ENCODE data around the gene BCAS4.
"Not testable (repeated sequence)": the region's sequence is repeated elsewhere in the genome, so short reads cannot be mapped to it uniquely, and the experiment has no call there.

The BCAS4 gene

GRCh38 chr20:50794846-50795634, at the start of gene BCAS4:
Gene BCAS4 (plus strand): TSS chr20:50795061. CDS start chr20:50795084, 23 bp downstream.
- peak; percentile 80 for DNase-seq (ENCODE audit: low spot score)

- DNase-seq (ENCODE audit: low spot score): no peak
Observed at GRCh38 chr20:50745634-50746137, 49.2 kb upstream of the BCAS4 start.

GRCh38 chr20:50746138-50746940, 48.5 kb upstream of the BCAS4 start:
- DNase-seq (ENCODE audit: low spot score): no peak

GRCh38 chr20:50747275-50747674, 47.6 kb upstream of the BCAS4 start:
- no peak for DNase-seq (ENCODE audit: low spot score)

GRCh38 chr20:50750145-50750671, 44.7 kb upstream of the BCAS4 start:
- no peak for DNase-seq (ENCODE audit: low spot score)

DNA sequence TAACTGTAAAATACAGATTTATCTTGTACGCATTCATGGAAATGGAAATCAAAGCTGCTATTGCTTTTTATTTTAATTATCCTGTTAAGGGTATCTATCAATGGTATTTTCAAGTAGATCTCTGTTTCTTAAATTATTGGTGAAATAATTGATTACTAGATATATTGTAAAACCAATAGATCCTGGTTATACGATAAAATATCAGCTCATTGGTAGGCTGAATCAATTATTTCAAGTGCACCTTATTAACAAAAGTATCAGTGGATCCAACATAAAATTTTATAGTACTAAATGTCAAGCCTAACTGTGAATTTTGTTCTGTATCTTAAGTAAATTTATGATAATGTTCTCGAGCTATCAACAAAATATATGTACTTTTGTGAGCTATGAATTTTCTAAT, 41.7 kb upstream of the BCAS4 start:
- DNase-seq (ENCODE audit: low spot score): no peak

GRCh38 chr20:50754420-50754819, 40.4 kb upstream of the BCAS4 start:
- DNase-seq (ENCODE audit: low spot score): no peak

GRCh38 chr20:50756447-50756846, 38.4 kb upstream of the BCAS4 start:
- DNase-seq (ENCODE audit: low spot score): no peak

DNA sequence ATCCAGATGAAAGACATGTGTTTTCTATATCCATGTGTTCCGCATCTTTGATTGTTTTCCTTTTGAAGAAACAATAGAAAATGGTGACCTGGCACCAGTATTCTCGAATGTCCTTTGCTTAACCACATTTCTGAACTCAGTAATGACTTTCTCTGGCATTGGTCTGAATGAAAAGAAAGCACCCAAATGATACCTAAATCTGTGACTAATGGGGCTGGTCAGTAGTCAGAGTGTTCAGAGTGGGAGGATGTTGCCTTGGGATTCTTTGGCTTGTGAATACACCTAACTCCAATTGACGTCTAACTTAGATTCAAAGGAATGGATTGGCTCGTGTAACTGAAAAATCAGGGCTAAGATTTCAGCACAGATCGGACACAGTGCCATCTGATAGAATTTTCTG, 36.4 kb upstream of the BCAS4 start:
- DNase-seq (ENCODE audit: low spot score): no peak

GRCh38 chr20:50758992-50759391, 35.9 kb upstream of the BCAS4 start:
- DNase-seq (ENCODE audit: low spot score): no peak

- DNase-seq (ENCODE audit: low spot score): no peak
Observed at GRCh38 chr20:50759678-50760077, 35.2 kb upstream of the BCAS4 start.

- no peak for DNase-seq (ENCODE audit: low spot score)
Observed at GRCh38 chr20:50762045-50762422, 32.8 kb upstream of the BCAS4 start.

DNA sequence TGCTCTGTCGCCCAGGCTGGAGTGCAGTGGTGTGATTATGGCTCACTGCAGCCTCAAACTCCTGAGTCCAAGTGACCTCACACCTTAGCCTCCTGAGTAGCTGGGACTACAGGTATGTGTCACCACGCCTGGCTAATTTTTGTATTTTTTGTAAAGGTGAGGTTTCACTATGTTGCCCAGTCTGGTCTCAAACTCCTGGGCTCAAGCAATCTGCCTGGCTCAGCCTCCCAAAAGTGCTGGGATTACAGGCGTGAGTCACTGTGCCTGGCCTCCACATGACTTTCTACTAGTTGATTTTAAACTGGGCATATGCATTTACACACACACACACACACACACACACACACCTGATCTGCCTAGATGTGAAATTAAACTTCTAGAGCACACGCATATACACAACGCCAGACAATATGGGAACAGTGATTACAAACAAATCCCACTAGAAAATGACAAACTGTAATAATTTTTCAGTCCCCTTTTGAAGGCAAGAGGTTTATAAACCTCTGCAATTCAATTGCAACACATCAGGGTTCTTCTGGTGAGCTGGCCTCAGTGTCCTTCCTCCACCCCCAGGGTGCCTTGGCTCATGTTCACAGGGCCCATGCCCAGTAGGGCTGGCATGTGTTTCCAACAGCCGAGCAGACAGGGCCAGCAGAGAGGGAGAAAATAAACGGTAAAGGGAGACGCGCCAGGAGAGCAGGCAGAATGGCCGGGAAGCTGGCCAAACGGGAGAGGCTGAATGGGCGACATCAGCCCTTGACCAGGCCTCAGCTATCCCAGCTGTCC, 32.2 kb upstream of the BCAS4 start:
- no peak for DNase-seq (ENCODE audit: low spot score)

DNA sequence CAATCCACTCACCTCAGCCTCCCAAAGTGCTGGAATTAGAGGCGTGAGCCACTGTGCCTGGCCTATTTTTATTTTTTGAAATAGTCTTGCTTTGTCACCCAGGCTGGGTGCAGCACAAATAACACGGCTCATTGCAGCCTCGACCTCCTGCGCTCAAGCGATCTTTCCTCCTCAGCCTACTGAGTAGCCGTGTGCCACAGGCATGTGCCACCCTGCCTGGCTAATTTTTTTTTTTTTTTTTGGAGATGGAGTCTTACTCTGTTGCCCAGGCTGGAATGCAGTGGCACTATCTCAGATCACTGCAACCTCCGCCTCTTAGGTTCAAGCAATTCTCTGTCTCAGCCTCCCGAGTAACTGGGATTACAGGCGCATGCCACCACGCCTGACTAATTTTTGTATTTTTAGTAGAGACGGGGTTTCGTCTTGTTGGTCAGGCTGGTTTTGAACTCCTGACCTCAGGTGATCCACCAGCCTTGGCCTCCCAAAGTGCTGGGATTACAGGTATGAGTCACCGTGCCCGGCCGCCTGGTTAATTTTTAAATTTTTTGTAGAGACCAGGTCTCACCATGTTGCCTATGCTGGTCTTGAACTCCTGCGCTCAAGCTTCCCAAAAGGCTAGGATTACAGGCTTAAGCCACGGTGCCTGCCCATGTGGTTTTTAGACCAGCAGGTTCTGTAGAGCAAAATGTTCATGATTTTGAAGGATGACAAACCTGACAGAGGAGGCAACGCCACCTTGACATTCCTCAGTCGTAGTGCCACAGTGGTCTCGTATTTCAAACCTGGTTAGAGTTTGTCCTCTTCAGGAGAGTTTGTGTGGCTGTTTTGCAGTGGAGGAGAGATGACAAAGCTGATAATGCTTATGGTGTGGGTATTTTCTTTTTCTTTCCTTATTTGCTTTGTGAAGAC, 31.1 kb upstream of the BCAS4 start:
- DNase-seq (ENCODE audit: low spot score): not testable (repeated sequence)

DNA sequence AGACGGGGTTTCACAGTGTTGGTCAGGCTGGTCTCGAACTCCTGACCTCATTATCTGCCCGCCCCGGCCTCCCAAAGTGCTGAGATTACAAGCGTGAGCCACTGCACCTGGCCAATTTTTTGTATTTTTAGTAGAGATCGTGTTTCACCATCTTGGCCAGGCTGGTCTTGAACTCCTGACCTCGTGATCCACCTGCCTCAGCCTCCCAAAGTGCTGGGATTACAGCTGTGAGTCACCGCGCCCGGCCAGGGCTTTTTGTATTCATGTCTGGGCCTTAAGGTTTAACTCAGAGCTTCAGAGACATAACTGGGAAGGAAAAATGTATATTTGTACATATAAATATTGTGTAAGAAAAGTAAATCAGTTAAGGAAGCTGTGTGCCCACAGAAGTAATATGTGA, 29.6 kb upstream of the BCAS4 start:
- not testable (repeated sequence) for DNase-seq (ENCODE audit: low spot score)

- no peak for DNase-seq (ENCODE audit: low spot score)
Observed at GRCh38 chr20:50765674-50766073, 29.2 kb upstream of the BCAS4 start.

DNA sequence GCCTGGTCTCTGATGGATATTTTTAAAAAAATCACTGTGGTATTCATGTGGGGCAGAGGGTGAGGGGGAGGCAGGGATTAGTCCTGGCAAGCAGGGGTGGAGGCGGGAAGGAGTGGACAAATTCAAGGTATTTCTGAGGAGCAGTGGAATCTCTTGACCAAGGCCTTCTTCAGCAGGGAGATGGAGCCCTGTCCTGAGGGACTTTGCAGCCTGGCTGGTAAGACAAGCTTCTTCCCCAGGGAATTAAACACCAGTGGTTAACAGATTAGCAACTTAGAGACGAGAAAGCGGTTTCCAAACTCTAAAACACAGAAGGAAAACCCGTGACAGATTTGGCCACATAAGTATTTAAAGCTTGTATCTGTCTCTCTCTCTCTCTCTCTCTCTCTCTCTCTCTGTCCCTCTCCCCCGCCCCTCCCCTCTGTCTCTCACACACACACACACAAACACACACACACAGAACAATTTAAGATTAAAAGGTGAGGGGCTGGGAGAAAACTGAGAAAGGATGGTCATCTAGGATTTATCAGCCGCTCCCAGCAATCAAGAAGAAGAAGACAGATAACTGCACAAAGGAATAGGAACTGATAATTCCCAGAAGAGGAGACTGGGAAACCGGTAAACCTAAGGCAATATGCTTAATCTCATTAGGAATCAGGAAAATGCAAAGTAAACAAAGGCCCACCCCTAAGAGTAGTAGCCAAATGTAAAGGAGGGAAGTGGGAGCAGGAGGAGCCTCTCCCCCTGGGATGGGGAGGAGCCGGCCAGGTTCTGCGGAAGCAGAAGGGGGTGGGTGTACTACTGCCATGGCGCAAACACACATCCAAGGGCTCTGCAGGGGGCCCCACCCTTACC, 27.7 kb upstream of the BCAS4 start:
- not testable (repeated sequence) for DNase-seq (ENCODE audit: low spot score)

DNA sequence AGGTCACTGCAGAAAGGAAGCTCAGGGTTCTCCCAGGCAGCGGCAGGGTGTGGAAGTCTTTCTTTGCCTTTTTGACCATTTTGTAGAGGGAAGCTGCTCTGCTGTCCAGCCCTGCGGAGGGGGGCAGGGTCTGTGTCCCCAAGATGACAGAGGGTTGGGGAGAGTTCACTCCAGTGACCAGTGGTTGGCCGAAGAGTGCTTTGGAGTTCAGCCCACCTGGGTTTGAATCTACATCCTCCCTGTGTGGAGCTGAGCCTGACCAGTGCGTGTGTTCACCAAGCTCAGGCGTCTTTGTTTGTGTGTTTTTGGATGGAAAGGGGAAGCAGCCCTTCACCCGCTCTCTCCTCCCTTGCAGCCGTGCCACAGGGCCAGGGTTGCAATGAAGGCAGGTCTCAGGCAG, 25.9 kb upstream of the BCAS4 start:
- not testable (repeated sequence) for DNase-seq (ENCODE audit: low spot score)

DNA sequence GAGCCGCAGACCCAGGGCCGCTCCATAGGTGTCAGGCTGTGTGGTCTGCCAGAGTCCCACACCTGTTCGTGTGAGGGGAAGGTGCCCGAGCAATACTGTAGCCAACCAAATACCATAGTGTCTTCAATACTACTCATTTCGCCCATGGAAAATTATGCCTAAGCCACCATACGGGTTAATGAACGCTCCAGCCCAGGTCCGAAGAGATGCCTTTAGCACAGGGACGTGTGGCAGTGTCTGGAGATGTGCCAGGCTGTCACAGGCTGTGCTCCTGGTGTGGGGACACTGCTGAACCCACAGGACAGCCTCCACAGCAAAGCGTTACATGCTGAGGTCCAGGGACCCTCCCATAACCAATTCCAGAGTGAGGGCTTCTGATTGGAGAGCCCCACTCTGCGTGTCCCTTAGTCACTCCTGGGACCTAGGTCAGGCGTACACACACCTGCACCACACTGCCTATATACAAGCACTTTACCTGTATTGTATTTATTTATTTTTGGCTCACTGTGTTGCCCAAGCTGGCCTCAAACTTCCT, 25.2 kb upstream of the BCAS4 start:
- not testable (repeated sequence) for DNase-seq (ENCODE audit: low spot score)

Measured in hematopoietic multipotent progenitor cell treated with erythropoietin and hydrocortisone succinate and interleukin-3 and kit ligand, for 15 days (in vitro differentiated cells).